ENCODE data around the gene WFDC11. TPM values are rescaled to one million over a fixed set of nuclear protein-coding genes. Genes with fewer than 3 reads are reported as not detected.

WFDC11 gene
- total and polyA plus RNA-seq, 2 donors (not counting 1 experiment from before 2014, with no cell fraction given), result not detected

DNA sequence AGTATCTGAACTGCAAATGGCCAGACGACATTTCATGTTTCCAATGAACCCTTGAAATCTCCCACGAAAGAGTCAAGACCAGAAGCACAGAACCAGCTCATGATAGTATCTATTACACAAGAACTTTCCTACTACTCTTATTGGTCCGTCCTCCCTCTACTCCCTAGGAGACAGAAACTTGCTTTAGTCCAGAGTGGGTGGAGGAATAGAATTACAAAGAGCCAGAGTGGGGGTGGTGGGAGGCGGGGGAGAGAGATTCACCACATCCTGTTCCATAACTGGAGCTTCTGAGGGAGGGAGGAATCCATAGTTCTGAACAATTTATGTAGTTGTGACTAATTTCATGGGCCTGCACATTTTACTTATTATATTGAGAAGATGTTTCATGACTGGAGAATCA lies 59.0 kb downstream of the WFDC11 start:
- no peaks in the 10 kb centered on the region for H3K79me2 ChIP-seq (ENCODE audit: control insufficient read depth, insufficient read depth, low read length)
- H3K4me3 ChIP-seq (replicated peaks in 1 of 4; ENCODE audit: control extremely low read depth in 1 of 4, insufficient read depth in 1 of 4, low read depth in 3 of 4, low read length in 4 of 4), result no peak overlapping the region
- H3K27ac ChIP-seq (ENCODE audit: insufficient read depth, low read length), result no peak overlapping the region
- H3K36me3 ChIP-seq (ENCODE audit: control insufficient read depth, insufficient read depth, low read length), result no peaks in the 10 kb centered on the region
- H3K9me3 ChIP-seq (ENCODE audit: control insufficient read depth, insufficient read depth, low read depth, low read length), result no peaks in the 10 kb centered on the region
- no peaks in the 10 kb centered on the region for H4K20me1 ChIP-seq (ENCODE audit: control insufficient read depth, extremely low read depth, insufficient read depth, low read length)
- H3K27me3 ChIP-seq (ENCODE audit: control insufficient read depth, insufficient read depth, low read length), result no peaks in the 10 kb centered on the region
- H3K4me2 ChIP-seq (ENCODE audit: extremely low read depth, insufficient read depth, low read length), result no peak overlapping the region
- no peaks in the 10 kb centered on the region for H3K4me1 ChIP-seq (ENCODE audit: control insufficient read depth, extremely low read depth, insufficient read depth, low read length)
- H2AFZ ChIP-seq (ENCODE audit: low read length), result no peak overlapping the region
- DNase-seq (ENCODE audit: low read depth in 2 of 2), result peak; percentile 16 to 88
- TF ChIP-seq, protein P1, sequence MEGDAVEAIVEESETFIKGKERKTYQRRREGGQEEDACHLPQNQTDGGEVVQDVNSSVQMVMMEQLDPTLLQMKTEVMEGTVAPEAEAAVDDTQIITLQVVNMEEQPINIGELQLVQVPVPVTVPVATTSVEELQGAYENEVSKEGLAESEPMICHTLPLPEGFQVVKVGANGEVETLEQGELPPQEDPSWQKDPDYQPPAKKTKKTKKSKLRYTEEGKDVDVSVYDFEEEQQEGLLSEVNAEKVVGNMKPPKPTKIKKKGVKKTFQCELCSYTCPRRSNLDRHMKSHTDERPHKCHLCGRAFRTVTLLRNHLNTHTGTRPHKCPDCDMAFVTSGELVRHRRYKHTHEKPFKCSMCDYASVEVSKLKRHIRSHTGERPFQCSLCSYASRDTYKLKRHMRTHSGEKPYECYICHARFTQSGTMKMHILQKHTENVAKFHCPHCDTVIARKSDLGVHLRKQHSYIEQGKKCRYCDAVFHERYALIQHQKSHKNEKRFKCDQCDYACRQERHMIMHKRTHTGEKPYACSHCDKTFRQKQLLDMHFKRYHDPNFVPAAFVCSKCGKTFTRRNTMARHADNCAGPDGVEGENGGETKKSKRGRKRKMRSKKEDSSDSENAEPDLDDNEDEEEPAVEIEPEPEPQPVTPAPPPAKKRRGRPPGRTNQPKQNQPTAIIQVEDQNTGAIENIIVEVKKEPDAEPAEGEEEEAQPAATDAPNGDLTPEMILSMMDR (conservative IDR thresholded peaks at IDR 0.05 in 1 of 2, IDR thresholded peaks at IDR 0.05 in 1 of 2; ENCODE audit: low read depth in 1 of 2, low read length in 2 of 2), result no peak
- TF ChIP-seq EZH2 (IDR thresholded peaks at IDR 0.05; ENCODE audit: low read length, missing control alignments), result no peak
- no peak overlapping the region for H3K9ac ChIP-seq (ENCODE audit: insufficient read depth, low read length)

DNA sequence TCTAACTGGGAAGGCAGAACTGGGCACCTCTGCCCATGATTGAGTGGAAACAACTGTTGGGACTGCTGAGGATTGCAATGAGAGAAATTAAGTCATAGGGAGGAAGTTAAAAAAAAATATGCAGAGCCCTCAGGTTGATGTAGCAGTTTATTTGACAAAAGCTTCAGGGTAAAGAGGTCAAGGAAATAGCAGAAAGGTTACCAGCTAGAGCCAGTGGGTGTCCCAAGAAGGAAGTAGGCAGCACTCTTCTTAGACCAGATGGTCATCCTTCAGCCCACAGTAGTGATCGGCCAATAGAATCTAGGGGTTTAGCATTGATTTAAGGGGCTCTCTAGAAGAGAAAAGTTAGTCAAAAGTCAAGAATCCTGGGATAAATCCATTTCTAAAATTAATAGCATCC lies 62.2 kb downstream of the WFDC11 start:
- H3K27me3 ChIP-seq (ENCODE audit: control insufficient read depth, insufficient read depth, low read length), result no peaks in the 10 kb centered on the region
- DNase-seq (ENCODE audit: low read depth in 2 of 2), result no peak
- no peak overlapping the region for H2AFZ ChIP-seq (ENCODE audit: low read length)
- H3K79me2 ChIP-seq (ENCODE audit: control insufficient read depth, insufficient read depth, low read length), result no peaks in the 10 kb centered on the region
- no peaks in the 10 kb centered on the region for H3K4me1 ChIP-seq (ENCODE audit: control insufficient read depth, extremely low read depth, insufficient read depth, low read length)
- no peaks in the 10 kb centered on the region for H4K20me1 ChIP-seq (ENCODE audit: control insufficient read depth, extremely low read depth, insufficient read depth, low read length)
- H3K27ac ChIP-seq (ENCODE audit: insufficient read depth, low read length), result no peak overlapping the region
- no peak overlapping the region for H3K9ac ChIP-seq (ENCODE audit: insufficient read depth, low read length)
- H3K4me3 ChIP-seq (replicated peaks in 1 of 4; ENCODE audit: control extremely low read depth in 1 of 4, insufficient read depth in 1 of 4, low read depth in 3 of 4, low read length in 4 of 4), result no peak overlapping the region
- TF ChIP-seq, protein P1 (conservative IDR thresholded peaks at IDR 0.05 in 1 of 2, IDR thresholded peaks at IDR 0.05 in 1 of 2; ENCODE audit: low read depth in 1 of 2, low read length in 2 of 2), result no peak
- no peak for TF ChIP-seq EZH2 (IDR thresholded peaks at IDR 0.05; ENCODE audit: low read length, missing control alignments)
- H3K36me3 ChIP-seq (ENCODE audit: control insufficient read depth, insufficient read depth, low read length), result no peaks in the 10 kb centered on the region
- no peaks in the 10 kb centered on the region for H3K9me3 ChIP-seq (ENCODE audit: control insufficient read depth, insufficient read depth, low read depth, low read length)
- H3K4me2 ChIP-seq (ENCODE audit: extremely low read depth, insufficient read depth, low read length), result no peak overlapping the region

Other genes with a start within 250 kb of the WFDC11 start
- gene WFDC2, start 200.5 kb downstream of the WFDC11 start, total RNA-seq, result not detected in 2 replicates
- gene WFDC2, start 200.5 kb downstream of the WFDC11 start, polyA plus RNA-seq, result not detected in 2 replicates
- gene SPINT3, start 154.6 kb downstream of the WFDC11 start, total RNA-seq, result not detected in 2 replicates
- gene SPINT3, start 154.6 kb downstream of the WFDC11 start, polyA plus RNA-seq, result not detected in 2 replicates
- not detected in 2 replicates for gene WFDC6, start 130.8 kb downstream of the WFDC11 start, total RNA-seq
- gene WFDC6, start 130.8 kb downstream of the WFDC11 start, polyA plus RNA-seq, result not detected in 2 replicates
- gene EPPIN, start 122.8 kb downstream of the WFDC11 start, total RNA-seq, result not detected in 2 replicates
- not detected in 2 replicates for gene EPPIN, start 122.8 kb downstream of the WFDC11 start, polyA plus RNA-seq
- not detected in 2 replicates for gene WFDC8, start 91.0 kb downstream of the WFDC11 start, total RNA-seq
- gene WFDC8, start 91.0 kb downstream of the WFDC11 start, polyA plus RNA-seq, result not detected in 2 replicates
- not detected in 2 replicates for gene WFDC10A, start 40.5 kb downstream of the WFDC11 start, total RNA-seq
- gene WFDC10A, start 40.5 kb downstream of the WFDC11 start, polyA plus RNA-seq, result not detected in 2 replicates
- not detected in 2 replicates for gene WFDC9, start 39.0 kb downstream of the WFDC11 start, total RNA-seq
- gene WFDC9, start 39.0 kb downstream of the WFDC11 start, polyA plus RNA-seq, result not detected in 2 replicates
- gene WFDC13, start 31.8 kb upstream of the WFDC11 start, total RNA-seq, result not detected in 2 replicates
- gene WFDC13, start 31.8 kb upstream of the WFDC11 start, polyA plus RNA-seq, result not detected in 2 replicates
- not detected in 2 replicates for gene WFDC10B, start 34.8 kb upstream of the WFDC11 start, total RNA-seq
- 0.22 TPM in 1 of 2 replicates, not detected in the other for gene WFDC10B, start 34.8 kb upstream of the WFDC11 start, polyA plus RNA-seq
- gene SPINT4, start 52.1 kb upstream of the WFDC11 start, total RNA-seq, result not detected in 2 replicates
- not detected in 2 replicates for gene SPINT4, start 52.1 kb upstream of the WFDC11 start, polyA plus RNA-seq
- gene WFDC3, start 121.6 kb upstream of the WFDC11 start, total RNA-seq, result 0.50 and 0.51 TPM in 2 replicates
- gene WFDC3, start 121.6 kb upstream of the WFDC11 start, polyA plus RNA-seq, result 1.7 TPM in 1 of 2 replicates, not detected in the other
- gene DNTTIP1, start 121.7 kb upstream of the WFDC11 start, total RNA-seq, result 14.7 and 15.9 TPM in 2 replicates
- gene DNTTIP1, start 121.7 kb upstream of the WFDC11 start, polyA plus RNA-seq, result 37.4 and 43.2 TPM in 2 replicates
- 1.0 and 12.9 TPM in 2 replicates for gene UBE2C, start 142.4 kb upstream of the WFDC11 start, total RNA-seq
- 23.7 and 104 TPM in 2 replicates for gene UBE2C, start 142.4 kb upstream of the WFDC11 start, polyA plus RNA-seq
- 1.3 and 1.8 TPM in 2 replicates for gene TNNC2, start 157.1 kb upstream of the WFDC11 start, total RNA-seq
- gene TNNC2, start 157.1 kb upstream of the WFDC11 start, polyA plus RNA-seq, result 1.2 and 1.4 TPM in 2 replicates
- 50.8 and 101 TPM in 2 replicates for gene SNX21, start 163.6 kb upstream of the WFDC11 start, total RNA-seq
- gene SNX21, start 163.6 kb upstream of the WFDC11 start, polyA plus RNA-seq, result 21.8 and 23.3 TPM in 2 replicates
- gene ACOT8, start 187.2 kb upstream of the WFDC11 start, total RNA-seq, result 35.2 and 44.4 TPM in 2 replicates
- 18.0 and 22.6 TPM in 2 replicates for gene ACOT8, start 187.2 kb upstream of the WFDC11 start, polyA plus RNA-seq
- 5.6 and 7.6 TPM in 2 replicates for gene ZSWIM3, start 187.4 kb upstream of the WFDC11 start, total RNA-seq
- 3.4 and 3.6 TPM in 2 replicates for gene ZSWIM3, start 187.4 kb upstream of the WFDC11 start, polyA plus RNA-seq
- gene ZSWIM1, start 211.0 kb upstream of the WFDC11 start, total RNA-seq, result 3.1 and 4.5 TPM in 2 replicates
- 3.4 and 4.9 TPM in 2 replicates for gene ZSWIM1, start 211.0 kb upstream of the WFDC11 start, polyA plus RNA-seq
- gene SPATA25, start 217.4 kb upstream of the WFDC11 start, total RNA-seq, result 1.5 and 3.6 TPM in 2 replicates
- gene SPATA25, start 217.4 kb upstream of the WFDC11 start, polyA plus RNA-seq, result 0.11 and 0.19 TPM in 2 replicates
- 7.1 and 8.0 TPM in 2 replicates for gene NEURL2, start 221.0 kb upstream of the WFDC11 start, total RNA-seq
- 0.75 and 0.77 TPM in 2 replicates for gene NEURL2, start 221.0 kb upstream of the WFDC11 start, polyA plus RNA-seq
- gene CTSA, start 221.1 kb upstream of the WFDC11 start, total RNA-seq, result 104 and 116 TPM in 2 replicates
- gene CTSA, start 221.1 kb upstream of the WFDC11 start, polyA plus RNA-seq, result 364 and 413 TPM in 2 replicates
- 110 and 132 TPM in 2 replicates for gene PLTP, start 241.9 kb upstream of the WFDC11 start, total RNA-seq
- gene PLTP, start 241.9 kb upstream of the WFDC11 start, polyA plus RNA-seq, result 28.5 and 63.1 TPM in 2 replicates

Measured in fibroblast of lung (primary cell).